OCI-LY3 (cell line): ENCODE data around the gene UNC5A.

ENCODE experiments used
- EZH2phosphoT487 ChIP-seq: fragments of 200-600 bp; shearing (Covaris generic); IDR thresholded peaks from 2 replicates; pipeline ENCODE4 v1.6.1; 2018; ENCODE audit warnings: antibody characterized with exemption, mixed run types, low read depth
- TF ChIP-seq, protein P1 (sequence below): fragments of 200-600, 300-600 bp; sonication (generic); IDR thresholded peaks from 2 replicates; pipeline ENCODE4 v1.5.1; 2014; ENCODE audit warnings: antibody characterized with exemption, low read length, low read depth

DNA sequence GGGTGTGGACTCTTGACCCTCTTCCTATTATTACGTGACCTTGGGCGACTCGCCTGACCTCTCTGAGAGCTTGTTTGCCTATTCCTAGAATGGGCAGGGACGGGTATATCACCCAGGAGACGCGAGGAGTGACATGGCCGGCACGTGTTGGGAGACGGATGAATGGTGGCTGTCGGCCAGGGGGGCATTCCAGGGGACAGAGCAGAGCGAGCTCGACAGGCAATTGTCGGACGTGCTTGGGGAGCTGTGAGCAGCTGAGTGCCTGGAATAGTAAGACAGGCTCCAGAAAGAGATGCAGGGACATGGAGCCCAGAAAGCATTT, 29.3 kb upstream of the UNC5A start:
- TF ChIP-seq, protein P1, sequence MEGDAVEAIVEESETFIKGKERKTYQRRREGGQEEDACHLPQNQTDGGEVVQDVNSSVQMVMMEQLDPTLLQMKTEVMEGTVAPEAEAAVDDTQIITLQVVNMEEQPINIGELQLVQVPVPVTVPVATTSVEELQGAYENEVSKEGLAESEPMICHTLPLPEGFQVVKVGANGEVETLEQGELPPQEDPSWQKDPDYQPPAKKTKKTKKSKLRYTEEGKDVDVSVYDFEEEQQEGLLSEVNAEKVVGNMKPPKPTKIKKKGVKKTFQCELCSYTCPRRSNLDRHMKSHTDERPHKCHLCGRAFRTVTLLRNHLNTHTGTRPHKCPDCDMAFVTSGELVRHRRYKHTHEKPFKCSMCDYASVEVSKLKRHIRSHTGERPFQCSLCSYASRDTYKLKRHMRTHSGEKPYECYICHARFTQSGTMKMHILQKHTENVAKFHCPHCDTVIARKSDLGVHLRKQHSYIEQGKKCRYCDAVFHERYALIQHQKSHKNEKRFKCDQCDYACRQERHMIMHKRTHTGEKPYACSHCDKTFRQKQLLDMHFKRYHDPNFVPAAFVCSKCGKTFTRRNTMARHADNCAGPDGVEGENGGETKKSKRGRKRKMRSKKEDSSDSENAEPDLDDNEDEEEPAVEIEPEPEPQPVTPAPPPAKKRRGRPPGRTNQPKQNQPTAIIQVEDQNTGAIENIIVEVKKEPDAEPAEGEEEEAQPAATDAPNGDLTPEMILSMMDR = no peak
- TF ChIP-seq EZH2phosphoT487 = no peak
